ENCODE measurements around the gene TRIM28. TPM values are rescaled to one million over a fixed set of nuclear protein-coding genes. Genes with fewer than 3 reads are reported as not detected.

The TRIM28 gene
- total and polyA plus RNA-seq, 2 experiments from 2014 or later = 303 to 650 TPM

GRCh38 chr19:58559275-58560006 is 15.6 kb downstream of the TRIM28 start:
- peaks cover 26% of the 10 kb centered on the region for H3K4me1 ChIP-seq (ENCODE audit: low read depth)
- peaks cover 9% of the 10 kb centered on the region for H3K36me3 ChIP-seq
- DNase-seq (ENCODE audit: low read depth in 1 of 2, low spot score in 1 of 2) = peak; percentile 95
- peak overlapping the region; percentile 99 for H3K27ac ChIP-seq
- no peaks in the 10 kb centered on the region for H3K27me3 ChIP-seq
- H3K9me3 ChIP-seq (ENCODE audit: low read depth) = no peaks in the 10 kb centered on the region
- no peak for TF ChIP-seq CTCF (IDR thresholded peaks at IDR 0.05; ENCODE audit: low read depth, low read length)
- peak overlapping the region; percentile 56 for H3K4me3 ChIP-seq

GRCh38 chr19:58560007-58560887 is 16.4 kb downstream of the TRIM28 start:
- no peak for TF ChIP-seq CTCF (IDR thresholded peaks at IDR 0.05; ENCODE audit: low read depth, low read length)
- Histone ChIP-seq H3K4me3 (peak overlapping the region; percentile 56), H3K27ac (peak overlapping the region; percentile 99), H3K9me3 (ENCODE audit: low read depth) (no peaks in the 10 kb centered on the region), H3K4me1 (ENCODE audit: low read depth) (peaks cover 26% of the 10 kb centered on the region), H3K27me3 (no peaks in the 10 kb centered on the region), H3K36me3 (peaks cover 9% of the 10 kb centered on the region)
- no peak for DNase-seq (ENCODE audit: low read depth in 1 of 2, low spot score in 1 of 2)

GRCh38 chr19:58560921-58561320 is 17.1 kb downstream of the TRIM28 start:
- H3K27ac ChIP-seq = no peak overlapping the region
- H3K9me3 ChIP-seq (ENCODE audit: low read depth) = no peaks in the 10 kb centered on the region
- H3K4me3 ChIP-seq = no peak overlapping the region
- peaks cover 9% of the 10 kb centered on the region for H3K36me3 ChIP-seq
- no peaks in the 10 kb centered on the region for H3K27me3 ChIP-seq
- peaks cover 22% of the 10 kb centered on the region for H3K4me1 ChIP-seq (ENCODE audit: low read depth)
- no peak for TF ChIP-seq CTCF (IDR thresholded peaks at IDR 0.05; ENCODE audit: low read depth, low read length)
- no peak for DNase-seq (ENCODE audit: low read depth in 1 of 2, low spot score in 1 of 2)

GRCh38 chr19:58561373-58562121 is 17.7 kb downstream of the TRIM28 start:
- peaks cover 4% of the 10 kb centered on the region for H3K36me3 ChIP-seq
- peaks cover 22% of the 10 kb centered on the region for H3K4me1 ChIP-seq (ENCODE audit: low read depth)
- H3K27me3 ChIP-seq = no peaks in the 10 kb centered on the region
- no peak for TF ChIP-seq CTCF (IDR thresholded peaks at IDR 0.05; ENCODE audit: low read depth, low read length)
- DNase-seq (ENCODE audit: low read depth in 1 of 2, low spot score in 1 of 2) = no peak
- H3K4me3 ChIP-seq = no peak overlapping the region
- H3K27ac ChIP-seq = no peak overlapping the region
- no peaks in the 10 kb centered on the region for H3K9me3 ChIP-seq (ENCODE audit: low read depth)
